ENCODE data around the gene ALOX12B.
"Not testable (repeated sequence)": the region's sequence is repeated elsewhere in the genome, so short reads cannot be mapped to it uniquely, and the experiment has no call there.

Gene ALOX12B

DNA sequence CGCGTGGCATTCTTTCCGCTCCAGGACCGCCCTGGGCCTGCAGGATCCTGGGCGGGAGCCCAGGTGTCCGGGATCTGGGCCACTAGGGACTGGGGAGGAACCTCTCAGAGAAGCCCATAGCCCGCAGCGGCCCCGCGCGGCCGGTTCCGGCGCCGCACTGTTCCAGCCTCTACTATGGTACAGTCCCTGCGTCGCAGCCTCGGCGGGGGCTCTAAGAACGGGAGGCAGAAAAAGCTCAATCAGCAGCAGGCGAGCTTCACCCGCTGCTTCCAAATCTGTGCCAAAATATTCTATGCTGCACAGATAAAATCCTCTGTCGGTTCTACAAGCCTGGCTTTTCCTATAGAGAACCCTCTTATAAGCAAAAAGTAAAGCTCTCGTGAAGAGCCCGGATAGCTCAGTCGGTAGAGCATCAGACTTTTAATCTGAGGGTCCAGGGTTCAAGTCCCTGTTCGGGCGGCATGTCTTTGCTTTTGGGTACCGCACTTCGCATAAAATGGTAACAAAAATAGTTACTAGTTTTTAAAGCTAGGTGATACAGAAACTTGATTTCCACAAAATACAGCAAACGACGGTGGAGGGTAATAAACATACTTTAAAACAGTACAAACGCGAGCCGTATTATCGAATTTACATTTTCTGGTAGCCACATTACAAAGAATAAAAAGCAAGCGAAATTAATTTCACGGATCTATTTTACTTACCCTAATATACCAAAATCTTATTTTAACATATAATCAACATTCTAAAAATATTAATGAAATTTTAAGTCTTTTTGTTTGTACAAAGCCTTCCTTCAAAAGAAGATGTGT, 31.5 kb upstream of the ALOX12B start:
- peak; percentile 87 for DNase-seq

DNA sequence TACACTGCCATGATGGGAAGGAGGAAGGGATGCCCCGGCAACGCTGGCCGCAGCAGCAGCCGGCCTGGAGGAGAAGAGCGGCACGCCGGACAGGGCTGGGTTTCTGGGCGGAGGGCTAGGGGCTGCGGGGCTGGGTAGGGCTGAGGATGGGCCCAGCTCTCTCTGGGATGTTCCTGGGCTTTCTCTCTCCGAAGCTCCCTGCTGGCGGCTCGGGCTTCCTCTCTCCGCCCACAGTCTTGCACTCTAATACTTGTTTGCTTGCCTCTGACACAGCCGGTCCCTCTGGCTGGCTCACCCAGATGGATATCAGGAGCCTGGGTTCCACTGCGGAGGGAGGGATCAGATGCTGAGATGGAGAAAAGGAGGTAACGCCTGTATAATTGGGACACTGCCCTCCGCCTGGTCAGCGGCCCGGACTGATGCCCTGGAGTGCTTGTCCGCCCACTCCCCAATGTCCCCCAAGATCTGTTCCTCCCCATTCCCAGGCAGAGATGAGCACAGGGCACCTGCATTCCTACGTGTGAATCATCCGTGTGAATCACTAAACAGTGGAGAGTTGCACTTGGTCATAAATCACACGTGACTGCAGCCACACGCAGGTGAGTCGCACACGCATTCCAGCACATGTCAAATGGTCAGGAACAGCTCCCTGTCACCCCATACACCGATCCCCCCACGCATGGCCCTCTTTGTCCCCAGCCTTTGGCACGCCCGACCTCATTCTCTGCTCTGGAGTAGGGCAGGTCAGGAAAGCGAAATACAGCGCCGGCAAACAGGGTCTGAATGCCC, 30.7 kb upstream of the ALOX12B start, which contains the start of gene ALOXE3:
ALOXE3 (minus strand) TSS at position 535 of the 789 bp plus-strand sequence; CDS start at position 11, 524 bp downstream.
- DNase-seq = no peak

- no peak for DNase-seq
These were observed 30.0 kb upstream of the ALOX12B start for GRCh38 chr17:8117367-8117979.

DNA sequence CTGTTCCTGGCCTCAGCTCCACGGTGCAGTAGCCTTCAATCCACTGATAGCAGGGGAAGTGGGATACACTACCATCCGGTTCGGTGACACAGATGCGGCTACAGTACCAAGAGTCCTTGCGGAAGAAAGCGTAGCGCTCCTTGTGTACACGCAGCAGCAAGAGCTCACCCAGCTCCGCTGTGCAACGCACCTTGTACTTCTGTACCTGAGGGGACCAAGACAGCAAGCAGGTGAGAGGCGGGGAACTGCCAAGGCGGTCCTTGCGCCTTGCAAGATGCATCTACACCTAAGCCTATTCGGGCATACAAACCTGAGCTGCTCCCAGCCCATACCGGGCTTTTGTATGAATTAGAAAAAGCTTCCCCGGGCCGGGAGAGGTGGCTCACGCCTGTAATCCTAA, 29.3 kb upstream of the ALOX12B start:
- DNase-seq = no peak

DNA sequence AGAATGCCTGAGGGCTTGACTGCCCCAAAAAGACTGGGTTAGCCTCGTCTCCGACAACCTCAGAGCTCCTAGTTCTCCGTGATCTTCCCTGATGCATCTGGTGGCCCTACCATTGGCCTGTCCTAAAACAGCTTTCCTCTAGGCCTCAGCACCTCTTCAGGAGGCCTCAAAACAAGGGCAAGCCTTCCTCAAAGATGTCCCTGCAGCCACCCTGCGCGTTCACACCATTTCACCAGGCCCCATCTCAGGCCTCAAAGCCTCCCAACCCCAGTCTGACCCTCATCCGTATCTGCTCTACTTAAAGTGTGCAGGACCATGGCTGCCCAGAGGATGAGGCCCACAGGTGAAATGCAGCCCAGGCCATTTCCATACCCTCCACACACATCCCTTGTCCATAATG, 23.4 kb upstream of the ALOX12B start:
- no peak for DNase-seq

DNA sequence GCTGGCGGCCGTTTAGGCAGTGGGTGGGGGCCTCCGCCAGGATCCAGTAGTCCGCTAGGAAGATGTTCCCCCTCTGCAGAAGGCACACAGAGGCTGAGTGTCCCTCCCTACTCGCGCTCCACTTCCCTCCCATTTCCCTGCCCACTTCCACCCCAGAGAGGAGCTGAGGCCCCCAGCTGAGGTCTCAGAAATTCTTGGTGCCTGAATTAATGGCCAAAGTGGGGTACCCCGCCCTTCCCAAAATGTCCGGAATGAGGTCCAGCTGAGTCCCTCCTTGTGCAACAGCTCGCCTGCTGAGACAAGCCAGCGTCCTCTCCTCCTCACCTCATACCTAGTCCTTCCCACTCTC, 22.9 kb upstream of the ALOX12B start:
- no peak for DNase-seq

DNA sequence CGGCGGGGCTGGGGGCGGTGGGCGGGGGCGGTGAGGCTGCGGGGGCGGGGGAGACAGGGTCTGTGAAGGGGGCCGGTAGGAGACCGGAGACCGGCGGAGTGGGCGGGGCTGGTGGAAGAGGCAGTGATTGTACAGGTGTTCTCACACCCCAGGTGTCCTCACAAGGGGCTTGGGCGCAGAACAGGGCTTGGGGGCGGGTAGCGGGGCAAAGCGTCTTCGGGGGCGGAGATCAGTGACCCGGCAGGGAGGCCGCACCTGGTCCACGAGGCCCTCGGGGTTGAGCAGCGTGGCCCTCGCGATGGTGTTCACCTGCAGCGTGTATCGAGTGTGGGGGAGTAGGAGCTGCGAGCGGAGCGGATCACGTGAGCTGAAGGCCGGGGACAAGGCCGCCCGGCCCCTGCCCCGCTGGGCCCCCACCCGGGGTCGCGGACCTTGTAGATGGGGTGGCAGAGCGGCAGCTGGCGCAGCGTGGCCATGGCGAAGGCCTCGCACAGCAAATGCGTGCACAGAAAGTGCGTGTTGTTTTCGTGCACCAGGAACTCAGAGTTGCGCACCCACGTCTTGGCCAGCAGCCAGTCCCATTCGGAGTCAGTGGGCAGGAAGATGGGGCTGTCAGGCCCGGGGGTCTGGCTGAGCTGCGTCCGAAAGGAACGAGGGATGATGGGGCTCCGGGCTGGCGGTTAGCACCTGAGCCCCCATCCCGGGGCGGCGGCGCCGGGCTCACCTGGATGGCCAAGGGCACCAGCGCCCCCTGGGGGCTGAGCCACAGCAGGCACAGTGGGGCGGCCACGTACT, 22.3 kb upstream of the ALOX12B start:
- DNase-seq = peak; percentile 77

- DNase-seq = no peak
These were observed 21.6 kb upstream of the ALOX12B start for GRCh38 chr17:8108972-8109660.

GRCh38 chr17:8106980-8107379, 19.5 kb upstream of the ALOX12B start:
- DNase-seq = not testable (repeated sequence)

GRCh38 chr17:8105957-8106398, 18.5 kb upstream of the ALOX12B start:
- no peak for DNase-seq

GRCh38 chr17:8104911-8105310, 17.4 kb upstream of the ALOX12B start:
- no peak for DNase-seq

GRCh38 chr17:8103549-8103948, 16.0 kb upstream of the ALOX12B start:
- no peak for DNase-seq

- DNase-seq = no peak
These were observed 14.2 kb upstream of the ALOX12B start for GRCh38 chr17:8101721-8102120.

DNA sequence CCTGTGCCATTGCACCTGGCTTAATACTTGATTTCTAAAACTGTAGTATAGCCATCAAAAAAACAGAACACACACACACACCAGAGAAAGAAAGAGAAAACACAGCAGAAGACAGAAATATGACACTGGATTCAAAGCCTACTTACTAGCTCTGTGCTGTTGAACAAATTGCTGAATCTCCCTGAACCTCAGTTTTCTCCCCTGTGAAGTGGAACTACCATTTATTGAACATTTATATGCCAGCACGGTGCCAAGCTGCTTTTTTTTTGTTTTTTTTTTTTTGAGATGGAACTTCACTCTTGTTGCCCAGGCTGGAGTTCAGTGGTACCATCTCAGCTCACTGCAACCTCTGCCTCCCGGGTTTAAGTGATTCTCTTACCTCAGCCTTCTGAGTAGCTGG, 13.2 kb upstream of the ALOX12B start:
- DNase-seq = no peak

- no peak for DNase-seq
These were observed 12.6 kb upstream of the ALOX12B start for GRCh38 chr17:8100111-8100510.

DNA sequence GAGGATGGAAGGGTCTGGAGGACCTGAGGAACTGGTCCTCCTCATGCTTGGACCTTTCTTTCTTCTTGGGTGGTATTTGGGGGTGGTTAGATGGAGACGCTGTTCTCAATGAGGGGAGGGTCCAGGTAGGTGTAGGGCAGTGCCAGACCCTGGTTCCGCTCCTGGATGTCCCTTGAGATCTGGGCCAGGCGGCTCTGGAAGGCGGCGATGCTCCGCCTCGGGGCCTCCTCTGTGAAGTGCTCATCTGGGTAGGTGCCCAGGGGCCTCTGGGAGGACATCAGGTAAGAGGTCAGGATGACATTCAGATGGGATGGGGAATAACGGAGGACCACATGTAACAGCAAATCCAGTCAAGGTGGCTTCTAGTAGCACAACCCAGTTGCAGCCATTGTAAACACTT, 9.0 kb upstream of the ALOX12B start:
- DNase-seq = no peak

DNA sequence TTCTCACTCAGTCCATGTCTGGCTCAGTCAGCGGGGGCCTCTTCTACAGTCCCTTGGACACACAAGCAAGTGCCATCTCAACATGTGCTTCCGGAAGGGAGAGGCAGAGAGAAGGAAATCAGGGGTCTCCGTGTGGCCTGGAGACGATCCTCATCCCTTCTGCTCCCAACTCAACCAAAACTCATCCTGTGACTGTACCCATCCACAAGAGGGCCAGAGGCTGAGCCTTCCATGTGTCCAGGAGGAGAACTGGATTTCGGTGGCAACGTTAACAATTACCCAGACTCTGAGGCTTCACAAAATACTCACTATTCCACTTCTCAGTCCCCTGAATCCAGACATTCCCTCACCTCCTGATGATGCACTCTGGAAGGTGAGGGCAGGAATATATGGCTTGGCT, 7.8 kb upstream of the ALOX12B start:
- no peak for DNase-seq

DNA sequence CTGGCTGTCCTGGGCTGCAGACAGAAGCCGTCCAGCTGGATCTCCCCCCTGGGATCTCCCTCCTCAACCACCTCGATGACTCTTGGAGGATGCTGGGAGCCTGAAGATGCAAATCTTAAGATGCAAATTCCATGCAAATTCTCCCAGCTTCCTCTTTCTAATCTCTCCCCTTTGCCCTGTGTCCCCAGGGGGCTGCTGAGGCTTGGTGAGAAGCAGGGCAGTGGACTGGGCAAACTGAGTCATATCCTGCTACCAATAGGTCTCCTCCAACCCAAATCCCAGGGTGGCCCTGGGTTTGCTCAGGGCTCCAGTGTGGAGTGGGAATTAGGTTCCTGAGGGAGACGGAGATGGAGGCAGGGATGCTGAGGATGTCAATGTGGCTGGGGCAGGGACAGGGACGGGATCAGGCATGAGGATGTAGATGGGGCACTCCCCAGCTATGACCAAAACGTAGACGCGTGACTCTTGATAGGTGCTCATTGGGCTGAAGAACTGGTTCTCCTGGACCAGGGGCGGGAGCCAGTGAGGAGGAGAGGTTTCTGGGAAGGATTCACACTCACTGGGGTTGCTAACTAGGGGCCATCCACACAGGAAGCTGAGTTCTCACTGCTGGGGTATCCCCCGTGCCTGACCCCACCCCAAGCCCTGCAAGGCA, 3.6 kb upstream of the ALOX12B start:
- no peak for DNase-seq

- DNase-seq = no peak
These were observed 2.2 kb upstream of the ALOX12B start for GRCh38 chr17:8089728-8090127.

- no peak for DNase-seq
These were observed 375 bp upstream of the ALOX12B start for GRCh38 chr17:8087952-8088230.

DNA sequence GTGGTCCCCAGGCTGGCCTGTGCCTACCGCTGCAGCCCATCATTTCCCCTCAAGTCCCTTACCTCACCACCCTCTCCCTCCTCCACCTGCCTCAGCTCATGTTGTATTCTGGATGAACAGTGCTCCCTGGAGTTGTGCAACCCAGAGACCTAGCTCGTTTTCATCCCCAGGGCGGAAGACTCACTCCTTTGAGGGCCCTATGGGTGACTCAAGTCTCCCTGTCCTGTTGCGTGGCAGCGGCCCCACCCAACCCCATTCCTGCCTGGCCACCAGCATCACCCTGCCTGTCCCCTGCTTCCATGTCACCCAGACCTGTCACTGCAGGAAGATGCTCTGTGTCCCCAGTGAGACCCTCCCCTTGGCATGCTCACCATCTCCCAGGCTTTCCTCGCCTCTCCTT, 3.3 kb downstream of the ALOX12B start:
- DNase-seq = no peak

DNA sequence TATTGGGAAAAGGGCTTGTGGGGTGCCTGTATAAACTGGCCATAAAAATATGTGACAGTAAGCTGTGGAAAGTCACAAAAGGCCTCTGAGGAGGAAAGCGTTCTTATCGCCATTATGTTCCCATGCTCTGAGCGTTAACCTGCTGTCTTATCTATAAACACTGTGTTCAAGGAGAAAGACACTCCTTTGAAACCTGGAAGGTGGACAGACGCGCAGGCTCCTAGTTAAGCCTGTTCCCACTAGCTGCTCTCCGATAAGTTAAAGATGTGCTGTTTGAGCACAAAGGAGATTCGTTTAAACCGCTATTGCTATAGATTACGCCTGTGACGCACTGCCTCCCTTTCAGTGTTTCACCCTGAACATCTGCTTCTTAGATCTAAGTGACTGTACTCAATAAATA, 5.2 kb downstream of the ALOX12B start:
- DNase-seq = no peak

Measured in central memory CD4-positive, alpha-beta T cell (primary cell).